Type B pancreatic cell (in vitro differentiated cells): ENCODE results near the gene QTRT2. TPM values are rescaled to one million over a fixed set of nuclear protein-coding genes. Genes with fewer than 3 reads are reported as not detected.

Experiments used
- DNase-seq: peaks from one replicate; pipeline ENCODE4 v3.0.0; 2021; ENCODE audit warnings: mixed read lengths; ENCODE audit not compliant: unreplicated experiment; ENCODE audit errors: extremely low spot score
- H3K27ac Mint-ChIP-seq: 2 replicates; pipeline ENCODE4 v1.8.0; 2021; ENCODE audit warnings: mild to moderate bottlenecking, mixed read lengths
- H3K27me3 Mint-ChIP-seq: 2 replicates; pipeline ENCODE4 v1.8.0; 2021; ENCODE audit warnings: mixed read lengths
- H3K36me3 Mint-ChIP-seq: 2 replicates; pipeline ENCODE4 v1.8.0; 2021; ENCODE audit warnings: mixed read lengths
- H3K4me1 Mint-ChIP-seq: one replicate; pipeline ENCODE4 v1.8.0; 2021; ENCODE audit warnings: mixed read lengths; ENCODE audit not compliant: unreplicated experiment
- H3K4me3 Mint-ChIP-seq: 2 replicates; pipeline ENCODE4 v1.8.0; 2021; ENCODE audit warnings: mild to moderate bottlenecking, mixed read lengths
- H3K9me3 Mint-ChIP-seq: 2 replicates; pipeline ENCODE4 v1.8.0; 2021; ENCODE audit warnings: mixed read lengths
- total RNA-seq: library from RNA; stranded (reverse); gene quantifications from 2 replicates; pipeline ENCODE4 v1.2.1, GENCODE V29; 2021; ENCODE audit warnings: low replicate concordance
- TF ChIP-seq, protein P1 (sequence below): fragments of 200-600 bp; sonication (generic); conservative IDR thresholded peaks from 2 replicates; pipeline ENCODE4 v1.5.0; 2021; ENCODE audit warnings: antibody characterized with exemption, mild to moderate bottlenecking

The QTRT2 gene
- total RNA-seq, 1 donor from 2014 or later = 36.6 TPM

DNA sequence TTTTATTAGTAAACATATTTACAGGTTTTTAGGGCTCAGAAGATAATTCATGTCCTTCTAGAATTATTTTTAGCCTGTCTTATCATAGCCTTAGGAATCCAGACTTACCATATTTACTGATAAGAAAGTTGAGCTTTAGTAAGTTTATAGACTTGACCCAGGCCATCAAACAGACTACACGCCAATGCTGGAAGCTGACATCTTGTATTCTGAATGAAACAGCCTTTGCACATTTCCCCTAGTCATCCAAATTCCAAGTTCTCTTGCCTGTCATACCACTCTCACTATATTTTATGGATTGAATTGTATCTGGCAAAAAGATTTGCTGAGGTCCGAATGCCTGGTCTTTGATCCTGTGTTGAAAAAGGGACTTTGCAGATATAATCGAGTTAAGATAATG lies 63.7 kb downstream of the QTRT2 start:
- Mint-ChIP-seq H3K4me3 (no peak overlapping the region), H3K27me3 (no peaks in the 10 kb centered on the region)

DNA sequence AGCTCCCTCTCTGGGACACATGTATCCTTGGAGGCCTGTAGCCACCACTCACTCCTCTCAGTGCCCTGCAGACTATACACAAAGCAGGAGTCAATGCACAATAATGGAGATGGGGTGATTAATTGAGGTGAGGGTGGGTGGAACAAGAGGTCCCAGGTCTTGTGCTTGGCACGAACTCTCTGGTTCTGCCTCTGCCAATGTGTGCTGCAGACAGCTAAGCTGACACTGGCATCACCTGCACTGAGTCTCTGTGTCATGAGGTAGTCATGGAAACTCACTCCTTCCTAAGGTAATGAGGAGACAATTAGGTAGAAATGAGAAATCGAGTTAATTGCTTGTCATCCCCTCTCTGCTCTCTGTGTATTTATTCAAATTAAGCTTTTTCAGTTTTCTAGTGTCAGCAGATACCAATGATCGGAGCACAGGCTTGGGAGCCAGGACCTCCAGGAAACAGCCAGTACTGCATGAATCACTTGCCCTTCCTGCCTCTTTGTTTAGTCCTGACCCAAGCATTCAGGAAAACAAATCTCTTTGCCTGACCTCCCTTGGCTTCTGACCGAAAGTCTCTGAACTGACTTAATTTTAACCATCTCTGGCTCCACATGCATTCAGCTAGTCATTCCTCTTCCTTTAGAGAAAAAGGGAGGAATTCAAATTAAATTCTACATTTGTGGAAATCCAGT lies 65.6 kb downstream of the QTRT2 start:
- DNase-seq = no peak
- H3K36me3 Mint-ChIP-seq = no peaks in the 10 kb centered on the region
- H3K4me1 Mint-ChIP-seq = peaks cover 8% of the 10 kb centered on the region
- TF ChIP-seq, protein P1, sequence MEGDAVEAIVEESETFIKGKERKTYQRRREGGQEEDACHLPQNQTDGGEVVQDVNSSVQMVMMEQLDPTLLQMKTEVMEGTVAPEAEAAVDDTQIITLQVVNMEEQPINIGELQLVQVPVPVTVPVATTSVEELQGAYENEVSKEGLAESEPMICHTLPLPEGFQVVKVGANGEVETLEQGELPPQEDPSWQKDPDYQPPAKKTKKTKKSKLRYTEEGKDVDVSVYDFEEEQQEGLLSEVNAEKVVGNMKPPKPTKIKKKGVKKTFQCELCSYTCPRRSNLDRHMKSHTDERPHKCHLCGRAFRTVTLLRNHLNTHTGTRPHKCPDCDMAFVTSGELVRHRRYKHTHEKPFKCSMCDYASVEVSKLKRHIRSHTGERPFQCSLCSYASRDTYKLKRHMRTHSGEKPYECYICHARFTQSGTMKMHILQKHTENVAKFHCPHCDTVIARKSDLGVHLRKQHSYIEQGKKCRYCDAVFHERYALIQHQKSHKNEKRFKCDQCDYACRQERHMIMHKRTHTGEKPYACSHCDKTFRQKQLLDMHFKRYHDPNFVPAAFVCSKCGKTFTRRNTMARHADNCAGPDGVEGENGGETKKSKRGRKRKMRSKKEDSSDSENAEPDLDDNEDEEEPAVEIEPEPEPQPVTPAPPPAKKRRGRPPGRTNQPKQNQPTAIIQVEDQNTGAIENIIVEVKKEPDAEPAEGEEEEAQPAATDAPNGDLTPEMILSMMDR = no peak
- no peak overlapping the region for H3K4me3 Mint-ChIP-seq
- H3K27ac Mint-ChIP-seq = no peak overlapping the region
- H3K9me3 Mint-ChIP-seq = peaks cover 5% of the 10 kb centered on the region
- no peaks in the 10 kb centered on the region for H3K27me3 Mint-ChIP-seq

More for the DNA sequence above, 63.7 kb downstream of the QTRT2 start:
- Mint-ChIP-seq H3K27ac (no peak overlapping the region), H3K36me3 (no peaks in the 10 kb centered on the region), H3K9me3 (peaks cover 5% of the 10 kb centered on the region), H3K4me1 (peaks cover 8% of the 10 kb centered on the region)
- no peak for DNase-seq
- TF ChIP-seq, protein P1 = no peak

DNA sequence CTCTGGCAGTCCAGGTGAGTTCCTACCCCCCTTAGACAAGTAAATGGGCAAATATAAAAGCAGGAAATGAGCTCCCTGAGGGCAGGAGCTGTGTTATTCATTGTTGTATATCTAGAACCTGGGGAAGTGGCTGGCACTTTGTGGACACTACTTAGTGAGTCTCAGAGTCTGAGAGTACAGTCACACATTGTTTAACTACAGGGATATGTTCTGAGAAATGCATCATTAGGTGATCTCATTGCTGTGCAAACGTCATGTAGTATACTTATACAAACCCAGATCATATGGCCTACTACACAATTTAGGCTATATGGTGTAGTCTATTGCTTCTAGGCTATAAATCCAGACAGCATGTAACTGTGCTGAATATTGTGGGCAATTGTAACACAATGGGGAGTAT lies 69.9 kb downstream of the QTRT2 start:
- TF ChIP-seq, protein P1 = no peak
- H3K36me3 Mint-ChIP-seq = no peaks in the 10 kb centered on the region

DNA sequence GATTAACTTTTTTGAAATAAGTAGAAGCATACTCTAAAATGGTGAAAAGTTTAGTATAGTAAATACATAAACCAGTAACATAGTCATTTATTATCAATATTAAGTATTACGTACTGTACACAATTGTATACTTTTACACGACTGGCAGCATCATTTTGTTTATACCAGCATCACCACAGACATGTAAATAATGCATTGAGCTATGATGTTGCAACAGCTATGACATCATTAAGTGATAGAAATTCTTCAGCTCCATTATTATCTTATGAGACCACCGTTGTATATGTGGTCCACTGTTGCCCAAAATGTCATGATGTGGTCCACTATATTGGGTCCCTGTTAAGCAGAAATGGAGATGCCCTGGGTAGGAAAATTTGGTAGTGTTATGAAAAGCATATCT lies 71.0 kb downstream of the QTRT2 start:
- H3K4me3 Mint-ChIP-seq = no peak overlapping the region
- peaks cover 3% of the 10 kb centered on the region for H3K4me1 Mint-ChIP-seq
- peaks cover 5% of the 10 kb centered on the region for H3K9me3 Mint-ChIP-seq
- no peak for DNase-seq
- no peaks in the 10 kb centered on the region for H3K36me3 Mint-ChIP-seq
- no peaks in the 10 kb centered on the region for H3K27me3 Mint-ChIP-seq
- TF ChIP-seq, protein P1 = no peak
- no peak overlapping the region for H3K27ac Mint-ChIP-seq

More for the DNA sequence above, 69.9 kb downstream of the QTRT2 start:
- no peak overlapping the region for H3K4me3 Mint-ChIP-seq
- DNase-seq = no peak
- H3K9me3 Mint-ChIP-seq = peaks cover 5% of the 10 kb centered on the region
- no peaks in the 10 kb centered on the region for H3K27me3 Mint-ChIP-seq
- peaks cover 8% of the 10 kb centered on the region for H3K4me1 Mint-ChIP-seq
- no peak overlapping the region for H3K27ac Mint-ChIP-seq

DNA sequence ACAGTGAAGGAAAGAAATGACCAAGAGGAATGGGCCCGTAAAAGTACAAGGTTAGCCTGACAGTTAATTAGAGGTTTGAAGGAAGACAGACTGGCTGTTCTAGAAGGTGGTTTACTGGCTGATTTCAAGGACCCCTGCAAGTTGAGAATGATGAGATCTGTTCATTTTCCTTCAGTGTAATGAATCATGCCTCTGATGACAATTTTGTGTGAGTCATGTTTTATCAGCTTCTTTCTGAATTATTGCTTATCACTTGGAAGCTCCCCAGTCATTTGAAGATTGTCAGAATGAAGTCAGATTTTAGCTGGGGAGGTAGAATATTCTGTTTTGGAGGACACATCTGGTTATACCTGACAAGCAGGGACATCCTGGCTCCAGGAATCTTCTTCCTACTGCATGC lies 71.7 kb downstream of the QTRT2 start:
- Mint-ChIP-seq H3K36me3 (no peaks in the 10 kb centered on the region), H3K4me3 (no peak overlapping the region), H3K27me3 (no peaks in the 10 kb centered on the region), H3K4me1 (no peaks in the 10 kb centered on the region), H3K27ac (no peak overlapping the region), H3K9me3 (peaks cover 5% of the 10 kb centered on the region)
- no peak for DNase-seq
- TF ChIP-seq, protein P1 = no peak
